ENCODE data around the gene TUBGCP2.

DNA sequence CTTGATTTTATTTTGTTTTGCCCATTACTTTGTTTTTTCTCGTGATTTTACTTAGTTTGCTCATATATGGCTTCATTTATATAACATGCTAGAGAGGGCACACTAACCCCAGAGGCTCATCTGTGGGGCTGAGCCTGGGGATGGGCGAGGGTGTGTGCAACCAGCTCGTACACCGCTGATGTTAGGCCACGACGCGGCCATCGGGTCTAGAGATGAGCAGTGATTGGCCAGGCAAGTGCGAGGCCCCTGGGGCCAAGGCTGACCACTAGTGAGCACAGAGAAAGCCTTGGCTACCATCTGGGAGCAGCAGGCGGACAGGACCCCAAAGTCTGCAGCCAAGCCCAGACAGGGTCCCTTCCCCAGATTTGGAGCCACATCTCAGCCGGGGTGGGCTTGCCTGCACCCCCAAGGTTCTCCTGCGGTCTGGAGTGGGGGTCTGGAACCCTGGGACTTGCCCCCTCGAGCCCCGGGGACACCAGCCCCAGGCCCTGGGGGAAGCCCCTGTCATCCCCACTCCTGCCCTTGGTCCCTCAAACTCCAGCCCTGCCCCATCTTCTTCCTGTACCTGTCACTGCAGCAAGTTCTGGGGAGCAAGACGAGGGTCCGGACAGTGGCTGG is 45.4 kb upstream of the TUBGCP2 start:
- TF ChIP-seq, protein P1, sequence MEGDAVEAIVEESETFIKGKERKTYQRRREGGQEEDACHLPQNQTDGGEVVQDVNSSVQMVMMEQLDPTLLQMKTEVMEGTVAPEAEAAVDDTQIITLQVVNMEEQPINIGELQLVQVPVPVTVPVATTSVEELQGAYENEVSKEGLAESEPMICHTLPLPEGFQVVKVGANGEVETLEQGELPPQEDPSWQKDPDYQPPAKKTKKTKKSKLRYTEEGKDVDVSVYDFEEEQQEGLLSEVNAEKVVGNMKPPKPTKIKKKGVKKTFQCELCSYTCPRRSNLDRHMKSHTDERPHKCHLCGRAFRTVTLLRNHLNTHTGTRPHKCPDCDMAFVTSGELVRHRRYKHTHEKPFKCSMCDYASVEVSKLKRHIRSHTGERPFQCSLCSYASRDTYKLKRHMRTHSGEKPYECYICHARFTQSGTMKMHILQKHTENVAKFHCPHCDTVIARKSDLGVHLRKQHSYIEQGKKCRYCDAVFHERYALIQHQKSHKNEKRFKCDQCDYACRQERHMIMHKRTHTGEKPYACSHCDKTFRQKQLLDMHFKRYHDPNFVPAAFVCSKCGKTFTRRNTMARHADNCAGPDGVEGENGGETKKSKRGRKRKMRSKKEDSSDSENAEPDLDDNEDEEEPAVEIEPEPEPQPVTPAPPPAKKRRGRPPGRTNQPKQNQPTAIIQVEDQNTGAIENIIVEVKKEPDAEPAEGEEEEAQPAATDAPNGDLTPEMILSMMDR (conservative IDR thresholded peaks at IDR 0.05; ENCODE audit: low read depth, low read length): no peak
- no peak for TF ChIP-seq EZH2 (IDR thresholded peaks at IDR 0.05; ENCODE audit: borderline replicate concordance, low read depth, low read length, poor library complexity, severe bottlenecking)

Data from A673 (cell line).